Fibroblast of the conjunctiva (primary cell): ENCODE data around the gene KIF1A.

Experiments
- DNase-seq: peaks from one replicate; pipeline ENCODE4 v3.0.0-alpha.2; 2010; ENCODE audit warnings: low read depth

The KIF1A gene

DNA sequence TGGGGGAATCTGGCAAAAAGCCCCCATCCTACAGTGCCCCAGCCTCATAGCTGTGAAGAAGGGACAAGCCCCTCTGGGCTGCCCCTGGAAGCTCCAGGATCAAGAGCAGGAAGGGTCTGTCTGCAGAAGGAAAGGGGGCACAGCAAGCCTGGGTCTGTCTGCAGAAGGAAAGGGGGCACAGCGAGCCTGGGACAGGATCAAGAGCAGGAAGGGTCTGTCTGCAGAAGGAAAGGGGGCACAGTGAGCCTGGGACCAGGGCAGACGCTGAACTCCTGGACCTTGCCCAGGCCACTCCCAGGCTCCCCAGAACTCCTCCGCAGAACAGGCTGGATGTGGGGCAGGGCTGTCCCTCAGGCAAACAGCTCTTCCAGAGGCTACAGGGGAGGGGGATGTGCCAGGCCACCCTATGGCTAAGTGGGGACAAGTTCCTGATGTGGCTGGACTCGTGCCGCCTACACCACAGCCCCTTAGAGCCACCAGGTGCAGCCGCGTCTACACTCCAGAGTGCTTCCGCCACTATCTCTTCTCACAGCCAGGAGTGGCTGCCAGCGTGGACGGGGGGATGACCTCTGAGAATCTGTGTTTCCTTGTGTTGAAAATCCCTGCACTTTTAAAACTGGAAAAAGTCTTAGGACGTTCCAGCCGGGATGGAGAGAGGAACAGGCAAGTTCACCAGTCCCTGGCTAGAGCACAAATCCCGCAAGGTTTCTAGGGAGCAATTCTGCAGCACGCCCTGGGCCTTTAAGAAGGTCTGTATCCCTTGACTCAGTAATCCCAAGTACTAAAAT is 20.8 kb downstream of the KIF1A start:
- DNase-seq: no peak

- DNase-seq: no peak
These were observed 21.6 kb downstream of the KIF1A start for GRCh38 chr2:240798327-240798905.

GRCh38 chr2:240797914-240798313 is 22.1 kb downstream of the KIF1A start:
- DNase-seq: no peak

DNA sequence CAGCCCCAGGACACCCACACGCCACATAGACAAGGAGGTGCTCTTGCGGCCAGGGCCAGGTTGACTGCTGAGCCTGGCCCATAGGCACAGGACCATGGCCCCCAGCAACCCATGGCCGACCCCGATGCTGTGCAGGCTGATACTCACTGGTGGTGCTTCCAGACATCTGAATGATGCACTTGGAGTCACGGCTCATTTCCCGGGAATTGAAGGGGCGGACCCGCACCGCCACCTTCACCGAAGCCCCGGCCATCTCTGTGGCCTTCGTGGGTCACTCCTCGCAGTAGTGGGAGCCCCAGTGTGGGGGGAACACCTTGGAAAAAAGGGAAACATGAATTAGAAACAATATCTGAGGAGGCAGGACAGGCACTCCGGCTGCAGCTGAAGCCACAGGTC is 22.5 kb downstream of the KIF1A start:
- no peak for DNase-seq

DNA sequence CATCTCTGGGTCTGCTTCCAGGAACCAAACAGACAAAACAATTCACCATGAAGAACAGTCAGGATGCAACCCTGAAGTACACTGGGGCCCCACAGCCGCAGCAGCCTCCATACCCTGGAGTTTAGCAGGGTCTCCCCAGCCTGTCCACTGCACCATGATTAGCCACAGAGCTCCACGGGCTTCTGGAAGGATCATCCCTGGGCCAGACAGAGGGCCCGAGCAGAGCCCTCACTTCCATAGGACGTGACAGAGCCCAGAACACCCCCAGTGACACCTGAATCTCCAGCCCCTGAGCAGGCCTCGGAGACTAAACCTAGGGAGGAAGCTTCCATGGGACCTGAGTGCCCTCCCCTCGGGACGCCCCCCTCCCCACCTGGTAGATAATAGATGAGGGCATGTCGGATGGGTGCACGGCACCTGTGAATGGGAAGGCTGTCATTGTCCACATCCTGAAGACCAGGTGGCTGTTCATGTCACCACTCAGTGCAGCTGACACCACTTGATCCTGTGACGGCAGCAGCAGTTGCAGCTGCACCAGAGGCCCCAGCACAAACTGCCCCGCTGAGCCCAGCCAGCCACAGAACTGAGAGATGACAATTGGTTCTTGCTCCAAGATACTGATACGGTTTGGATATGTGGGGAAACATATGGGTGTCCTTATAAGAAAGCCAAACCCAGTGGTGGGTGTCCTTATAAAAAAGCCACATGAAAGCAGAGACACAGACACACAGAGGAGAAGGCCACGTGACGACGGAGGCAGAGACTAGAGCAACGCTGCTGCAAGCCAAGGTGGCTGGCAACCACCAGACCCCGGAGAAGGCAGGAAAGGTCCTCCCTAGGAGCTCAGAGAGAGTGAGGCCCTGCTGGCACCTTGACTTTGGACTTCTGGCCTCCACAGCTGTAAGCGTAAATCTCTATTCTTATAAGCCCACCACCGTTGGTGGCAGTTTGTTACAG is 23.2 kb downstream of the KIF1A start:
- DNase-seq: no peak

DNA sequence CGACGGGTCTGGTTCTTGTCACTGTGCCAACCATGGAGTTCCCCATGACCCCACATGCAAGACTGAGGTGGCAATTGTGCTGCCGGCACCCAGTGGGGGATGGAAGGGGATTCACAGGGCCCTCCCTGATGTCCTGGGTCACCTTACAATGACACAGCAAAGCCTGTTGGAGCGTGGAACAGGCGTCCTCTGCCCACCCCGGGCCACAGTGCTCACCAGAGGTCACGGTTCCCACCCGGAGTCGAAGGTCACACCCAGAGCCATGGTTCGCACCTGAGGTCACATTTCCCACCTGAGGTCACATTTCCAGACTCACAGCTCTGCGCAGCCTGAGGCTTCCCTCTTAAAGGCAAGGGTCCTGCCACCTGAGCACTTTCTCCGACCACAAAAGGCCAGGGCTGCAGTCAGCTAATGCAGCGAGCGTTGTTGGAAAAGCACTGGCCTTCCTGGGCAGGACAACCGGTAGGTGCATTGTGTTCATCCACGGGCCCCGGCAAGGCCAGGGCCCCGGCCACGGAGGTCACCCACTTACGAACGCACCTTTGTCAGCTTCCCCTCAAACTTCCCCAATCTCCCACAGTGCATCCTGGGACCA is 24.0 kb downstream of the KIF1A start:
- no peak for DNase-seq

DNA sequence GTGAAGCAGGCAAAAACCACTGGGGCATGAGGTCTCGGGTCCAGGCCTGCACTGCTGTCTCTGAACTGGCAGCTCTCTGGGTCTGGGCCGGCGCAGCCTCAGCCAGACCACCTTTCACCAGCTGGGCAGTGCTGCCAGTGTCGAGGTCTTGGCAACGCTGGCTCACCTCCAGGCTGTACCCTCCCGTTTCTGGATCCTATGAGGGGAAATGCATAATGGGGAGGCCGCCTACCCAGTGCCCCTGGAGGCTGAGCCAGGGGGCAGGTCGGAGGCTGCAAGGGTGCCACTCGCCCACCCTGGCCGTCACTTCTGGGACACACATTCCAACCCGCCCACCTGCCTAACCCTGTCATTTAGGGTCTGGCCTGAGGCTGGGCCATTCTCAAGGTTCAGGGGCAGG is 24.6 kb downstream of the KIF1A start:
- no peak for DNase-seq

- DNase-seq: no peak
These were observed 25.8 kb downstream of the KIF1A start for GRCh38 chr2:240794178-240794721.

DNA sequence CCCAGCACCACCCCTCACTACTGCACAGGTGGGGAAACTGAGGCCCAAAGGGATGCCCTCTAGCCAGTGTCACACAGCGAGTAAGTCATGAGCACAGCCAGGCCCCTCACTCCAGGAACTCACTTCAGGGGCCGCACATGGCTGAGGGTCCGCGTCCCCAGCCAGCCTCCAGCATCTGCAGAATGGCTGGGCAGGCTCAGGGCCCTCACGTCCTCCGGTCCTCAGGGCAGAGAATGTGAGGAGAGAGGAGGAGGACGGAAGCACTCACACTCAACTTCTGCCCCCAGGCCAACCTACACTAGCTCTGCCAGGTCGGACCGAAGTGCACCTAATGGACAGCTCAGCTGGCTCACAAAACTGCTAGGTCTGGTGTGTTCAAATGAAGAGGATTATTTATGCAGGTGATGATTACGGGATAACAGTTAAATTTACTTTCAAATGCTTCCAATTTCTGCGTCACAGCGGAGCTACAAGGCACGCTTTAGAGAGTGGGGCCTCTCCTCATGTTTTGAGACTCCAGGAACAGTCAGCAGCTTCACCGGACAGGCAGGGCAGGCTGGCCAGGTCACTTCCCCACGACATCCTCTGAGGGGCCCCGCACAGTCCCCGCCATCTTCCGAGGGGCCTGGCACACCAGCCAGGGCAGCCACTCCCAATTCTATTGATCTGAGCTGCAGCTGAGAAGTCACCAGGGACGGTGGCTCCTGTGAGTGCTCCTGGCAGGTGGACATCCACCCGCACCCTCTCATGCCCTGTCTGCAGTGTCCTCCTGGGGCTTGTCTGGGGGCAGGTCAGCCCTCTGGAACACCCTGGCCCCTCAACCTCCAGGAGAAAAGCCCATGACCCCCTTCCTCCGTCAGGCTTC is 26.5 kb downstream of the KIF1A start:
- DNase-seq: no peak

GRCh38 chr2:240792629-240793312 is 27.2 kb downstream of the KIF1A start:
- DNase-seq: no peak

- no peak for DNase-seq
These were observed 28.0 kb downstream of the KIF1A start for GRCh38 chr2:240791821-240792628.

GRCh38 chr2:240791221-240791800 is 28.7 kb downstream of the KIF1A start:
- no peak for DNase-seq

GRCh38 chr2:240790370-240791220 is 29.4 kb downstream of the KIF1A start:
- DNase-seq: no peak

GRCh38 chr2:240789501-240790369 is 30.3 kb downstream of the KIF1A start:
- DNase-seq: no peak

DNA sequence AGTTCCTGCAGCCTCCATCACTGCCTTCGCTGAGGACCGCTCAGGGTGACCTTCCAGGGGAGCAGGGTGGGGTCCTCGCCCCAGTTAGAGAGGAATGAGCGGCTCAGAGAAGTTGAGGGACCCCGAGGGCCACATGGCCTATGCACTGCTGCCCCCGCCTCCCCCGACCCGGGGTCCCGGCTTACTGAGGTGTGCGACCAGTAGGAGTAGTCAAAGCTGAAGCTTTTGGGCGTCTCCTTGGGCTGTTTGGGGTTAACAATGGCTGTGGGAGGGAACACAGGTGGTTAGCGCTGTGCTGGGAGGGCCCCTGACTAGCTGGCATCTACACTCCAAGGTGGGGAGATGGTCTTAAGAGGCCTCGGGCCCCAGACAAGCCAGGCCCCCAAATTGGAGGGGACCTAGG is 31.0 kb downstream of the KIF1A start:
- no peak for DNase-seq

DNA sequence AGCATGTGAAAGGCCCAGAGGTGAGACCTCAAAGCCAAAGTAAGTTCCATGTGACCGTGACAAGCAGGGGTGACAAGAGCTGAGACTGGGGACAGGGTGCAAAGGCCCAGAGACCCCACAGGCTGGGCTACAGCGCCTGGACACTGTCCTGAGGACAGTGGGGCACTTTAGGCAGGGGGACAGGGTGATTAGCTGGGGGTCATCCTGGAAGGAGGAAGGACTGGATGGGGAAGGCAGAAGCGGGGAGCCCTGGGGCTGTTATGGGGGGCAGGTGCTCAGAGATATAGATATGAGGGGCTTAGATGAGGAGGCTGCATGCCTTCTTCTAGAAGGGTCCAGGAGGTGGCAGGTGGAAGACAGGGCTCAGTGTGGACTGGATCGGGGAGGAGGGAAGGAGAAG is 31.5 kb downstream of the KIF1A start:
- no peak for DNase-seq
